Memory B cell (primary cell): Measurements from ENCODE around the gene PABPC1L.
A peak's percentile ranks its signal among the peaks of the same experiment; 100 is the strongest.
"Not testable (repeated sequence)": the region's sequence is repeated elsewhere in the genome, so short reads cannot be mapped to it uniquely, and the experiment has no call there.

ENCODE experiments used
- ATAC-seq: fragments of 150-1000 bp; cut with Tn5 transposase; 2 replicates; pipeline ENCODE4 v1.10.0; 2021; ENCODE audit warnings: low read depth, mild to moderate bottlenecking, moderate library complexity
- DNase-seq, 2 donors: peaks; one replicate each; pipeline ENCODE4 v3.0.0; 2022; ENCODE audit warnings: low spot score in 2 of 2
- H3K27ac Mint-ChIP-seq: one replicate; pipeline ENCODE4 v1.8.0; 2022; ENCODE audit warnings: mild to moderate bottlenecking, moderate library complexity, mixed read lengths
- H3K27me3 Mint-ChIP-seq: one replicate; pipeline ENCODE4 v1.8.0; 2022; ENCODE audit warnings: mixed read lengths
- H3K36me3 Mint-ChIP-seq: one replicate; pipeline ENCODE4 v1.8.0; 2022; ENCODE audit warnings: mild to moderate bottlenecking, mixed read lengths
- H3K4me1 Mint-ChIP-seq: one replicate; pipeline ENCODE4 v1.8.0; 2022; ENCODE audit warnings: mixed read lengths
- H3K4me3 Mint-ChIP-seq: one replicate; pipeline ENCODE4 v1.8.0; 2022; ENCODE audit warnings: mild to moderate bottlenecking, moderate library complexity, mixed read lengths
- H3K9me3 Mint-ChIP-seq: one replicate; pipeline ENCODE4 v1.8.0; 2022; ENCODE audit warnings: mixed read lengths

PABPC1L gene

GRCh38 chr20:44909872-44910689 lies at the start of gene PABPC1L:
TSS of gene PABPC1L (plus strand) at chr20:44910060. CDS start at chr20:44910144, 84 bp downstream.
- H3K27me3 Mint-ChIP-seq, result no peaks in the 10 kb centered on the region
- peak; percentile 97 for ATAC-seq
- peaks cover 11% of the 10 kb centered on the region for H3K36me3 Mint-ChIP-seq
- peak; percentile 47 to 61 for DNase-seq
- peak within 1 kb of the TSS; percentile 53 for H3K27ac Mint-ChIP-seq
- H3K4me3 Mint-ChIP-seq, result peak within 1 kb of the TSS; percentile 89
- peaks cover 9% of the 10 kb centered on the region for H3K4me1 Mint-ChIP-seq
- no peaks in the 10 kb centered on the region for H3K9me3 Mint-ChIP-seq

- no peak overlapping the region for H3K27ac Mint-ChIP-seq
- peaks cover 5% of the 10 kb centered on the region for H3K27me3 Mint-ChIP-seq
- peaks cover 1% of the 10 kb centered on the region for H3K36me3 Mint-ChIP-seq
- ATAC-seq (no peak), DNase-seq (no peak)
- H3K4me1 Mint-ChIP-seq, result peaks cover 2% of the 10 kb centered on the region
- H3K9me3 Mint-ChIP-seq, result peaks cover 2% of the 10 kb centered on the region
- H3K4me3 Mint-ChIP-seq, result no peak overlapping the region
Observed at GRCh38 chr20:44861531-44862006, 48.3 kb upstream of the PABPC1L start.

- no peak for ATAC-seq
- H3K27me3 Mint-ChIP-seq, result peaks cover 5% of the 10 kb centered on the region
- H3K9me3 Mint-ChIP-seq, result no peaks in the 10 kb centered on the region
- H3K36me3 Mint-ChIP-seq, result no peaks in the 10 kb centered on the region
- no peak overlapping the region for H3K27ac Mint-ChIP-seq
- H3K4me3 Mint-ChIP-seq, result no peak overlapping the region
- H3K4me1 Mint-ChIP-seq, result peaks cover 2% of the 10 kb centered on the region
- DNase-seq, result no peak
Observed at GRCh38 chr20:44862286-44862685, 47.6 kb upstream of the PABPC1L start.

- not testable (repeated sequence) for H3K27ac Mint-ChIP-seq, ATAC-seq, H3K36me3 Mint-ChIP-seq, H3K9me3 Mint-ChIP-seq, H3K27me3 Mint-ChIP-seq, DNase-seq, H3K4me3 Mint-ChIP-seq, H3K4me1 Mint-ChIP-seq
Observed at GRCh38 chr20:44863365-44864084, 46.3 kb upstream of the PABPC1L start.

- not testable (repeated sequence) for H3K27me3 Mint-ChIP-seq, H3K9me3 Mint-ChIP-seq, H3K36me3 Mint-ChIP-seq, H3K4me1 Mint-ChIP-seq, H3K4me3 Mint-ChIP-seq, ATAC-seq, H3K27ac Mint-ChIP-seq, DNase-seq
Observed at GRCh38 chr20:44864493-44864892, 45.4 kb upstream of the PABPC1L start.

GRCh38 chr20:44866703-44867335 lies 43.0 kb upstream of the PABPC1L start:
- Mint-ChIP-seq H3K36me3 (no peaks in the 10 kb centered on the region), H3K4me1 (peaks cover 5% of the 10 kb centered on the region), H3K4me3 (peak overlapping the region; percentile 61), H3K27me3 (peaks cover 5% of the 10 kb centered on the region), H3K9me3 (no peaks in the 10 kb centered on the region), H3K27ac (no peak overlapping the region)
- DNase-seq, result no peak
- ATAC-seq, result no peak

- Mint-ChIP-seq H3K27ac (no peak overlapping the region), H3K4me3 (no peak overlapping the region), H3K27me3 (peaks cover 3% of the 10 kb centered on the region), H3K9me3 (no peaks in the 10 kb centered on the region), H3K36me3 (no peaks in the 10 kb centered on the region), H3K4me1 (peaks cover 5% of the 10 kb centered on the region)
- ATAC-seq (no peak), DNase-seq (no peak)
Observed at GRCh38 chr20:44869471-44869870, 40.4 kb upstream of the PABPC1L start.

- not testable (repeated sequence) for H3K27me3 Mint-ChIP-seq, H3K27ac Mint-ChIP-seq, H3K9me3 Mint-ChIP-seq, ATAC-seq, DNase-seq, H3K36me3 Mint-ChIP-seq, H3K4me3 Mint-ChIP-seq
- H3K4me1 Mint-ChIP-seq, result peaks cover 18% of the 10 kb centered on the region
Observed at GRCh38 chr20:44882360-44882759, 27.5 kb upstream of the PABPC1L start.

GRCh38 chr20:44883214-44883902 lies 26.5 kb upstream of the PABPC1L start:
- Mint-ChIP-seq H3K4me3 (no peak overlapping the region), H3K4me1 (peaks cover 24% of the 10 kb centered on the region), H3K36me3 (no peaks in the 10 kb centered on the region), H3K27ac (no peak overlapping the region), H3K9me3 (no peaks in the 10 kb centered on the region), H3K27me3 (no peaks in the 10 kb centered on the region)
- DNase-seq (no peak), ATAC-seq (no peak)

- peaks cover 34% of the 10 kb centered on the region for H3K4me1 Mint-ChIP-seq
- no peaks in the 10 kb centered on the region for H3K36me3 Mint-ChIP-seq
- no peaks in the 10 kb centered on the region for H3K9me3 Mint-ChIP-seq
- ATAC-seq, result no peak
- DNase-seq, result no peak
- no peaks in the 10 kb centered on the region for H3K27me3 Mint-ChIP-seq
- H3K4me3 Mint-ChIP-seq, result peak overlapping the region; percentile 89
- peak overlapping the region; percentile 91 for H3K27ac Mint-ChIP-seq
Observed at GRCh38 chr20:44884907-44885391, 24.9 kb upstream of the PABPC1L start.

- H3K27ac Mint-ChIP-seq, result peak within 1 kb of the TSS; percentile 91
- DNase-seq, result peak; percentile 92 to 93
- H3K4me3 Mint-ChIP-seq, result peak within 1 kb of the TSS; percentile 89
- ATAC-seq, result peak; percentile 92
- H3K36me3 Mint-ChIP-seq, result no peaks in the 10 kb centered on the region
- peaks cover 35% of the 10 kb centered on the region for H3K4me1 Mint-ChIP-seq
- no peaks in the 10 kb centered on the region for H3K9me3 Mint-ChIP-seq
- H3K27me3 Mint-ChIP-seq, result no peaks in the 10 kb centered on the region
Observed at GRCh38 chr20:44885392-44886265, 24.2 kb upstream of the PABPC1L start, which contains the start of gene YWHAB. TSS of gene YWHAB (plus strand) at chr20:44885705. CDS start at chr20:44901534, 15,829 bp downstream.

GRCh38 chr20:44886266-44886651 lies 23.6 kb upstream of the PABPC1L start:
- H3K27me3 Mint-ChIP-seq, result no peaks in the 10 kb centered on the region
- peaks cover 39% of the 10 kb centered on the region for H3K4me1 Mint-ChIP-seq
- peak overlapping the region; percentile 91 for H3K27ac Mint-ChIP-seq
- H3K36me3 Mint-ChIP-seq, result no peaks in the 10 kb centered on the region
- ATAC-seq (no peak), DNase-seq (no peak)
- no peaks in the 10 kb centered on the region for H3K9me3 Mint-ChIP-seq
- H3K4me3 Mint-ChIP-seq, result peak overlapping the region; percentile 89

GRCh38 chr20:44886828-44887227 lies 23.0 kb upstream of the PABPC1L start:
- Mint-ChIP-seq H3K9me3 (no peaks in the 10 kb centered on the region), H3K36me3 (no peaks in the 10 kb centered on the region), H3K27me3 (no peaks in the 10 kb centered on the region), H3K4me3 (peak overlapping the region; percentile 89), H3K4me1 (peaks cover 42% of the 10 kb centered on the region), H3K27ac (peak overlapping the region; percentile 91)
- DNase-seq (no peak), ATAC-seq (no peak)
